ENCODE results near the gene CEACAM8. TPM values are rescaled to one million over a fixed set of nuclear protein-coding genes. Genes with fewer than 3 reads are reported as not detected.

Gene CEACAM8
- total RNA-seq, 1 donor from 2014 or later, result not detected

DNA sequence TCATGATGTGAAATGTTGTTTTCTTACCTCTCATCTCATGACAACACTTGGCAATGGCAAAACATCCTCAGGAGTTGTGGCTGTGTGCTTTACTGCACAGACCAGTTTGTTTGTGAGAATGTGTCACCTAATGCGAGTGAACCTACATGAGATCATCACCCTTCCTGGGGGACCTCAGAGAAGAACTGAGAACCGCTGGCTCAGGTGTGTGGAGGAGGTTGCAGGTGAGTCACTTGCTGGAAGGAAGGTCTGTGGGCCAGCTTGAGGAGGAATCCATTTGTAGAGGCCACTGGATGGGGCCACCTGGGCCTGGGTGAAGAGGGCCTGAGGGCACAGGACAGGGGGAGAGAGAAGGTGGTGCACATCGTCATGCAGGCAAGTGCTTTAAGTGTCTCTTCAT, 63.4 kb downstream of the CEACAM8 start:
- H3K27me3 ChIP-seq, result no peaks in the 10 kb centered on the region
- H3K27ac ChIP-seq, result no peak overlapping the region
- no peaks in the 10 kb centered on the region for H3K9me3 ChIP-seq
- H3K36me3 ChIP-seq, result no peaks in the 10 kb centered on the region
- intact Hi-C loops (cut with DNase I), result no loop called here
- no peak overlapping the region for H3K4me3 ChIP-seq
- no peak for DNase-seq (ENCODE audit: extremely low spot score in 2 of 2)
- peaks cover 15% of the 10 kb centered on the region for H3K4me1 ChIP-seq
- TF ChIP-seq POLR2AphosphoS5 (IDR thresholded peaks at IDR 0.05; ENCODE audit: insufficient read depth in 1 of 2, low read depth in 1 of 2) (no peak), POLR2A (IDR thresholded peaks at IDR 0.05) (no peak)
- TF ChIP-seq, protein P1, sequence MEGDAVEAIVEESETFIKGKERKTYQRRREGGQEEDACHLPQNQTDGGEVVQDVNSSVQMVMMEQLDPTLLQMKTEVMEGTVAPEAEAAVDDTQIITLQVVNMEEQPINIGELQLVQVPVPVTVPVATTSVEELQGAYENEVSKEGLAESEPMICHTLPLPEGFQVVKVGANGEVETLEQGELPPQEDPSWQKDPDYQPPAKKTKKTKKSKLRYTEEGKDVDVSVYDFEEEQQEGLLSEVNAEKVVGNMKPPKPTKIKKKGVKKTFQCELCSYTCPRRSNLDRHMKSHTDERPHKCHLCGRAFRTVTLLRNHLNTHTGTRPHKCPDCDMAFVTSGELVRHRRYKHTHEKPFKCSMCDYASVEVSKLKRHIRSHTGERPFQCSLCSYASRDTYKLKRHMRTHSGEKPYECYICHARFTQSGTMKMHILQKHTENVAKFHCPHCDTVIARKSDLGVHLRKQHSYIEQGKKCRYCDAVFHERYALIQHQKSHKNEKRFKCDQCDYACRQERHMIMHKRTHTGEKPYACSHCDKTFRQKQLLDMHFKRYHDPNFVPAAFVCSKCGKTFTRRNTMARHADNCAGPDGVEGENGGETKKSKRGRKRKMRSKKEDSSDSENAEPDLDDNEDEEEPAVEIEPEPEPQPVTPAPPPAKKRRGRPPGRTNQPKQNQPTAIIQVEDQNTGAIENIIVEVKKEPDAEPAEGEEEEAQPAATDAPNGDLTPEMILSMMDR (IDR thresholded peaks at IDR 0.05), result no peak

Other genes starting within 250 kb of the CEACAM8 start
- 106 TPM for gene CNFN, start 204.6 kb downstream of the CEACAM8 start, total RNA-seq
- 102 TPM for gene LIPE, start 167.5 kb downstream of the CEACAM8 start, total RNA-seq
- gene CXCL17, start 152.0 kb downstream of the CEACAM8 start, total RNA-seq, result 2.9 TPM
- gene CEACAM1, start 66.4 kb downstream of the CEACAM8 start, total RNA-seq, result 24.3 TPM
- gene PSG3, start 145.6 kb upstream of the CEACAM8 start, total RNA-seq, result not detected
- gene PSG8, start 170.8 kb upstream of the CEACAM8 start, total RNA-seq, result not detected

All from vagina (tissue), 2 donors.